Measurements from ENCODE around the gene NRROS. TPM values are rescaled to one million over a fixed set of nuclear protein-coding genes. Genes with fewer than 3 reads are reported as not detected.

The NRROS gene
- total RNA-seq, 1 donor from 2014 or later: 20.7 TPM

- Histone ChIP-seq H3K9me3 (no peaks in the 10 kb centered on the region), H3K36me3 (no peaks in the 10 kb centered on the region), H3K4me3 (no peak overlapping the region), H3K27ac (no peak overlapping the region), H3K27me3 (ENCODE audit: low read depth) (no peaks in the 10 kb centered on the region), H3K4me1 (peaks cover 6% of the 10 kb centered on the region)
- no peak for DNase-seq
- ATAC-seq: no peak
- intact Hi-C loops (cut with DNase I): no loop called here
- TF ChIP-seq CTCF (IDR thresholded peaks at IDR 0.05): no peak
Measured at GRCh38 chr3:196697270-196697669, 57.8 kb downstream of the NRROS start.

GRCh38 chr3:196699749-196700148, 60.3 kb downstream of the NRROS start:
- intact Hi-C loops (cut with DNase I): no loop called here
- H3K27ac ChIP-seq: no peak overlapping the region
- no peak for TF ChIP-seq CTCF (IDR thresholded peaks at IDR 0.05)
- no peaks in the 10 kb centered on the region for H3K4me1 ChIP-seq
- no peaks in the 10 kb centered on the region for H3K36me3 ChIP-seq
- DNase-seq (no peak), ATAC-seq (no peak)
- H3K4me3 ChIP-seq: no peak overlapping the region
- no peaks in the 10 kb centered on the region for H3K27me3 ChIP-seq (ENCODE audit: low read depth)
- H3K9me3 ChIP-seq: no peaks in the 10 kb centered on the region

- TF ChIP-seq CTCF (IDR thresholded peaks at IDR 0.05): no peak
- no peak overlapping the region for H3K4me3 ChIP-seq
- H3K4me1 ChIP-seq: no peaks in the 10 kb centered on the region
- H3K27me3 ChIP-seq (ENCODE audit: low read depth): no peaks in the 10 kb centered on the region
- DNase-seq (no peak), ATAC-seq (no peak)
- intact Hi-C loops (cut with DNase I): no loop called here
- no peaks in the 10 kb centered on the region for H3K36me3 ChIP-seq
- H3K9me3 ChIP-seq: no peaks in the 10 kb centered on the region
- H3K27ac ChIP-seq: no peak overlapping the region
Measured at GRCh38 chr3:196700801-196701200, 61.3 kb downstream of the NRROS start.

GRCh38 chr3:196706327-196706726, 66.8 kb downstream of the NRROS start:
- H3K27me3 ChIP-seq (ENCODE audit: low read depth): no peaks in the 10 kb centered on the region
- intact Hi-C loops (cut with DNase I): no loop called here
- H3K4me3 ChIP-seq: no peak overlapping the region
- peaks cover 3% of the 10 kb centered on the region for H3K4me1 ChIP-seq
- ATAC-seq (no peak), DNase-seq (no peak)
- H3K36me3 ChIP-seq: no peaks in the 10 kb centered on the region
- no peak for TF ChIP-seq CTCF (IDR thresholded peaks at IDR 0.05)
- no peak overlapping the region for H3K27ac ChIP-seq
- no peaks in the 10 kb centered on the region for H3K9me3 ChIP-seq

GRCh38 chr3:196706731-196707130, 67.2 kb downstream of the NRROS start:
- no peaks in the 10 kb centered on the region for H3K9me3 ChIP-seq
- intact Hi-C loops (cut with DNase I): no loop called here
- H3K36me3 ChIP-seq: no peaks in the 10 kb centered on the region
- H3K4me3 ChIP-seq: no peak overlapping the region
- ATAC-seq: no peak
- no peak for DNase-seq
- no peak overlapping the region for H3K27ac ChIP-seq
- H3K27me3 ChIP-seq (ENCODE audit: low read depth): no peaks in the 10 kb centered on the region
- no peak for TF ChIP-seq CTCF (IDR thresholded peaks at IDR 0.05)
- peaks cover 5% of the 10 kb centered on the region for H3K4me1 ChIP-seq

- Histone ChIP-seq H3K27ac (no peak overlapping the region), H3K4me1 (peaks cover 5% of the 10 kb centered on the region), H3K9me3 (no peaks in the 10 kb centered on the region), H3K27me3 (ENCODE audit: low read depth) (no peaks in the 10 kb centered on the region), H3K4me3 (no peak overlapping the region), H3K36me3 (no peaks in the 10 kb centered on the region)
- intact Hi-C loops (cut with DNase I): no loop called here
- no peak for ATAC-seq
- TF ChIP-seq CTCF (IDR thresholded peaks at IDR 0.05): no peak
- DNase-seq: no peak
Measured at GRCh38 chr3:196707566-196707965, 68.1 kb downstream of the NRROS start.

Data from lower lobe of right lung (tissue), 2 donors.